GM21423 (cell line): ENCODE results near the gene FGFR2.

Experiments used
- ATAC-seq: cut with Tn5 transposase; IDR thresholded peaks from one replicate; pipeline ENCODE4 v1.9.1; 2021; ENCODE audit warnings: mild to moderate bottlenecking, moderate library complexity; ENCODE audit not compliant: unreplicated experiment

FGFR2 gene

GRCh38 chr10:121459622-121460453 lies 138.4 kb downstream of the FGFR2 start:
- ATAC-seq: no peak

DNA sequence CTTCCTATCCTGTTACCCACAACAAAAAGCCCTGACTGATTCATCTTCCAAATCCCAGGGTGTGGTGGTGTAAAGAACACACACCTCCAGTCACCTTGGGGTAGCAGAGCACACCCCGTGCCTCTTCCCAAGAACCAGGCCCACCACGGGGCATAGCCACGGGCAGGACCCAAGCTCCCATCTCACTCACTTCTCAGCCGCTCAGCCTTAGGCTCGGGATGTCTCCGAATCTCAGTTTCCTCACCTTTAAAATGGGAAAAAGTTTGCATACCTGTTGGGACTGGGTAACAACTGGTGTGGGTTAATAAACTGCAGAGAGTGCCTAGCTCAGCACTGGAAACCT lies 139.0 kb downstream of the FGFR2 start:
- ATAC-seq: no peak

DNA sequence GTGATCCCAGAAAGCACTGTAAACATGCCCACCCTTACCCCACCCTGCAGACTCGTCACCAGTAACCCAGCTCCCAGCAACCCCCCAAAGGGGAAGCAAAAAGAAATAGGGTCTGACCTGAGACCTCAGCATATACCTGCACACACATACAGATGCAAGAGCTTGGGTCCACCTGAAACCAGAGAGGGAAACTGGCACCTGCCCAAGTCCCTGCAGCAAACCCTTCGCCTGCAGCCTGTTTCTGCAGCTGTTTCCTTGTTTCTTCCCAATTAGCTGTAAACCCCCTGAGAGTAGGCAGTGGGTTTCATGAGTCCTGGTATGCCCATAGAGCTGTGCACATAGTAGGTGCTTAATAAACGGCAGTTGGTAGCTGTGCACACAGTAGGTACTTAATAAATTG lies 140.5 kb downstream of the FGFR2 start:
- ATAC-seq: no peak

GRCh38 chr10:121455377-121455776 lies 142.9 kb downstream of the FGFR2 start:
- ATAC-seq: no peak

DNA sequence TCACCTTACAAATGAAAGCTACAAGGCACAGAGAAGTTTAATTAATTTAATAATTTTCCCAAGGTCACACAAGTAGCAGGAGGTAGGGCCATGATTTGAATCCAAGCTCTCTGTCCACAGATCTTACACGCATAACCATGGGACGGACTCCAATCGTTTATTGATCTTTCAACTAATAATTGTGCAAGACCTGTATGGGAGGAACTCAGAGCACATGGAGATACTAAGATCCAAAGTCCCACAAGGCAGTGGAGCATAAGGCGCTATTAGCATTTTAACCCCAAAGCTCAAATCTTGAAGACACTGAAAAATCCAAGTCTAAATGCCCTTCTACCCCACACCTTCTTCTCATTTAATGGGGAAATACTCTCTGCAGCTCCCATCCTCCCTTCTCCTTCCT lies 143.5 kb downstream of the FGFR2 start:
- ATAC-seq: no peak

- no peak for ATAC-seq
Measured at GRCh38 chr10:121453160-121453559, 145.1 kb downstream of the FGFR2 start.

- ATAC-seq: no peak
Measured at GRCh38 chr10:121452581-121452980, 145.7 kb downstream of the FGFR2 start.

GRCh38 chr10:121450247-121450646 lies 148.0 kb downstream of the FGFR2 start:
- no peak for ATAC-seq

DNA sequence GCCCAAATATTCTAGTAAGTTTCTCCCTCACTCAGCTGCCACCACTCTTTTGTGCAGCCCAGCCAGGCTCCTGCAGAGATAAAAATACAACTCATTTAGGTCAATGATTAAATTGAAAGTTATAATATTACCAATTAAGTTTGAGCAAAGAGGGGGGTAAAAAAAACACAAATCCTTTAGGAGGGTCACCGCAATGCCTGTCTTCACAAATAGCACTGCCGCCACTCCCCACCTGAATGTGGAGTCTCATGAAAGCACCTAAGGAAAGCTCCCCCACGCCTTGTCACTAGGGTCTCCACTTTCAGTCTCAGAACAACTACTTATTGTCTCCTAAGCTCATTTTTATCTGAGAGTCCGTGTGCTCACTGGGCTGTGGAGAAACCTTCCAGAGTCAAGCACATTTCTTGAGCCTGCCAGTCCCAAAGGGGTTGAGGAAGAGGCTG lies 148.7 kb downstream of the FGFR2 start:
- peak; percentile 39 for ATAC-seq

DNA sequence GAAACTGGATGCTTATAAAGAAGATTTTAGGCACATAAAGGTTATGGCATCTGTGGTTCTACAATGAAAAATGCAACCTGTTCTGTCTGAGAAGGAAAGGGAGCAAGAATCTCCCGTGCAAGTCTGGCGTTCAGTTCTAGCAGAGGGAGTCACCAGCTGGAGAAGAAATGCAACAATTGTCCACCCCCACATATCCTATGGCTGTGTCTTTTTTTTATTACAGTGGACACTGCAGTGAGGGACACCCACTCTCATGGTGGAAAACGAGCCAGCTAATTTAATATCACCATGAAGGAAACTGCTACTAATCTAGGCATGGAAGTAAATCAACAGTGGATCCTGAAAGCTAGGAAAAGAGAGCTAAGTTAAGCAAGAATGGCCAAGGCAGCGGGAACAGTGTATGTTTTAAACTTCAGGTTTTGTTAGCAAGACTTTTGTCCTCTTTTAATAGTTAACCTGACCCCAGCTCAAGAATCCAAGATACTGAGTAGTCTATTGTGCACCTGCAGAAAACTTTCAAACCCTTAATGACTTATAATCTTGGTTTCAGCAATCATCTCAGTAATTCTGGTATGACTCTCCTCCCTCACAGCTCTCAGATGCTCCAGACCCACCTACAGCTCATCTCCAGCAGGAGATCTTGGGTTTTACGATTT lies 149.3 kb downstream of the FGFR2 start:
- ATAC-seq: peak; percentile 96

- no peak for ATAC-seq
Measured at GRCh38 chr10:121444520-121445165, 153.6 kb downstream of the FGFR2 start.

DNA sequence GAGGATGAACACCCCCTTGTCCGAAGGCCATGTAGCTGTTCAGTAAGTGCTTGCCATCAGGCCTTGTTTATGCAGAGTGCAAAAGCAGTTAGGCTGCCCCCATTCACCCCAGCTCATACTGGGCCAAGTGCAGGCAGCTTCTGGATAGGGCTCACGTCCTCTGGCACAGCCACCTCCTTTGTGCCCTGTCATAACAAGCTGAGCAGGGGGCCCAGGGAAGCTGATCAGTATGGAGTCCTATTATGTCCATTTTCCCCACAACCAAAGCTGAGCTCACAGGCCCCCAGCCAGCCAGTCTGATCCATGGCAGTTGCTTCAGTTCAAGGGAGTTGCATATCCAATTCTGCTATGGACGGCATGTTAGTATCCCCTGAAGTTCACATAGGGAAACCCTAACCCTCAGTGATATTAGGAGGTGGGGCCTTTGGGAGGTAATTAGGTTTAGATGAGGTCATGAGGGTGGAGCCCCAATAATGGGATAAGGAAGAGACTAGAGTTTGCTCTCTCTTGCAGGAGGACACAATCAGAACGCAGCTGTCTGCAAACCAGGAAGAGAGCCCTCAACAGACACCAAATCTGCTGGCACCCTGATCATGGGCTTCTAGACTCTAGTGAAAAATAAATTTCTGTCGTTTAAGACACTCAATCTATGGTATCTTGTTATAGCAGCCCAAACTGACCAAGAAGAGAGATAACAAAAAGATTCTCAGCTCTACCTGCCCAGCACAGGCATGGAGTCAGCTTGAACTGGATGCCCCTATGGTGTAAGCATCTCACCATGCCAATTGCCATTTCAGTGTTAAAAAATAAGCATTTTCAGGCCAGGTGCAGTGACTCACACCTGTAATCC lies 155.9 kb downstream of the FGFR2 start:
- no peak for ATAC-seq

DNA sequence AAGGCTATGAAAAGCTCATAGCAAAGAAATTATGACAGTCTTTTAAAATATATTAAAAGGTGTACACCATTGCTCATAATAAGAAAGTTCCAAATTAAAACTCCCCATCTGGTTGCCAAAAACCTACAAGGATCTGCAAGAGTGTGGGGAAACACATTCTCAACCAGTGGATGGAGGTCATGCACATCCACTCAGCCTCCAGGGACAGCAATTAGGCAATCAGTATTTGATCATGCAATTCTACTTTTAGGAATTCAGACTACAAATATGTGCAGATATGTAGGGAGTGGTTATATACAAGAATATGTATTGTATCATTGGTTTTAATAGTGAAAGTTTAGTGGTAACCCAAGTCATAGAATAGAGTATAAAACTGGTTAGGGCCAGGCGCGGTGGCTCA lies 157.8 kb downstream of the FGFR2 start:
- ATAC-seq: no peak

GRCh38 chr10:121438333-121438732 lies 159.9 kb downstream of the FGFR2 start:
- no peak for ATAC-seq

DNA sequence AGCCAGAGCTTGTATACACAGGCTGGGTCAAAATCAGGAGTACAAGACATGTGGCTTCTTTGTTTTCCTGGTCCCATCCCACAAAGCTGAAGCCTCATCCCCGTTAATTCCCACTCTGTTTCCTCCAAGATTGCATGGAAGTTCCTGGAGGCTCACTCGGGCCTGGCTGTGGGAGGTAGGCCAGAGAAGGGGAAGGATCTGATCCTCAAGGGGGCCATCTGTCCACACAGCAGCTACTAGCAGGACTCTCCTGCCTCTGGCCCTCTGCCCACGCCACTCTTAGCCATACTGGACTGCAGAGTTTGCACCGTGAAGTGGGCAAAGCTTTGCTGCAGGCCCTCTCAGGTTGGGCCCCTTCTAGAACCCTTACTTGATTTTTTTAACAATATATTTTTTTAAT lies 160.6 kb downstream of the FGFR2 start:
- no peak for ATAC-seq

- ATAC-seq: no peak
Measured at GRCh38 chr10:121436630-121437341, 161.5 kb downstream of the FGFR2 start.

DNA sequence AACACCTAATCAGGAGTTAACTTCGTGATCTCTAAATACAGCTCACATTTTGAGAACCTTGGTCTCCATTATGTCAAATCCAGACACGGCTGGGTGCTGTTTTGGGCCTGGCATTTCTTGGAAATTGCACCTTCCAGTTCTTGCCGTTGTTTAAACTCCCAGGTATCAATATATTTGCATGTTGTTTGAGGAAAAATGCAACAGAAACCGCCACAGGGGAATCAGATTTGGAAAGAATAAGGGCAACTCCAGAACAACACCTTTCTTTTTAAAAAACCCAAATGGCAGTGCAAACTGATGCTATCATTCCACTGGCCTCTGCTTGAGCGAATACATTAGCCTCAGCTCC lies 162.0 kb downstream of the FGFR2 start:
- ATAC-seq: no peak

DNA sequence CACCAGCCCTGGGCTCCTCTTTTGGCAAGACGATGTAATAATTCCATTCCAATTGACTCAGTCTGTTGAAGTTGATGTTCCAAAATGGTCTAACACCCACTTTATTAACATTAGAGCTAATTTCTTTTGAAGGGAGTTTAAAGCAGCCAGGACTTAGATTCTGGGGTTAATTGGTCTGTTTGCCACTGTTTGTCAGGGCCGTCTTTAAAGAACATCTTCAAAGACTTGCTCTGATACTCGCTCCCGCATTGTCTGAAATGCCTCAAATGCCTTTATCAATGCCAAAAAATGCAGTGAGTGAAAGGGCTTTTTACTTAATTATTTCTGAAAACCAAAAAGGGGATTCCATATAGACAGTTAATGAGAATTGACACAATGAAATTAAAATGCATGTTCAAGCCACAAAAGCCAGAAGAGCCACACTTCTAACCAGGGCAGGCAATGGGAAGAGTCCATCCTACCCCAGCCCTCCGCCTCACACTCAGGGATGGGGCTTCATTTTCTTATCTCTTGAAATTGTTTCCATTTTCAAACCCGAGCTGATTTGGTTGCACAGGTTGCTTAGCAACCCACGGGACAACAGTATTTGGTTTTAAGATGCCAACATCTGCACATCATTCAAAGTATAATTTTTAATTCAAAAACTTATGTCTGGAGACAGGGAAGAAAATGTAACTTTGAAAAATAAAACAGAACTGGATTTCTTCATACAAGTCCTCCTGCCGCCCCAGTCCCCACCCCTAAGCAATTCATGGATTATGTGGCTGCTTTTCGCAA lies 163.0 kb downstream of the FGFR2 start:
- no peak for ATAC-seq

- no peak for ATAC-seq
Measured at GRCh38 chr10:121433965-121434364, 164.3 kb downstream of the FGFR2 start.

- no peak for ATAC-seq
Measured at GRCh38 chr10:121428867-121429266, 169.4 kb downstream of the FGFR2 start.
